Kidney (tissue), 14 donors: ENCODE measurements around the gene MED29. TPM values are rescaled to one million over a fixed set of nuclear protein-coding genes. Genes with fewer than 3 reads are reported as not detected.

Experiments used
- DNase-seq, 5 donors: peaks; one replicate each; pipeline ENCODE4 v3.0.0-alpha.2; 2013 to 2020
- FAIRE-seq: peaks from 2 replicates; lab custom pipeline; 2012; peaks lifted over from hg19 to GRCh38; lab: Jason Lieb, UNC
- H3K27ac ChIP-seq, 2 donors: one replicate each; pipeline ENCODE4 v1.7.0; 2013; ENCODE audit warnings: low read depth in 2 of 2, low read length in 2 of 2, inconsistent platforms in 1 of 2
- H3K27me3 ChIP-seq: one replicate; pipeline ENCODE4 v1.7.1; 2013; ENCODE audit warnings: low read length, inconsistent platforms; ENCODE audit not compliant: control insufficient read depth, insufficient read depth
- H3K36me3 ChIP-seq, 3 donors: one replicate each; pipeline versions ENCODE4 v1.7.0 to v1.7.1; 2013; ENCODE audit warnings: low read length in 3 of 3, control low read depth in 1 of 3, inconsistent platforms in 1 of 3; ENCODE audit not compliant: insufficient read depth in 3 of 3, control insufficient read depth in 2 of 3
- H3K4me1 ChIP-seq, 3 donors: one replicate each; pipeline versions ENCODE4 v1.7.0 to v1.7.1; 2013; ENCODE audit warnings: low read length in 3 of 3, inconsistent platforms in 1 of 3, low read depth in 1 of 3; ENCODE audit not compliant: control insufficient read depth in 2 of 3, insufficient read depth in 2 of 3
- H3K4me3 ChIP-seq, 3 donors: one replicate each; pipeline versions ENCODE4 v1.7.0 to v1.8.1; 2013; ENCODE audit warnings: low read length in 3 of 3, control low read depth in 1 of 3, inconsistent platforms in 1 of 3
- H3K9ac ChIP-seq, 3 donors: one replicate each; pipeline versions ENCODE4 v1.7.0 to v1.7.1; 2013; ENCODE audit warnings: low read length in 3 of 3, control low read depth in 1 of 3, inconsistent platforms in 1 of 3
- H3K9me3 ChIP-seq, 3 donors: one replicate each; pipeline versions ENCODE4 v1.7.0 to v1.7.1; 2013; ENCODE audit warnings: low read length in 3 of 3, control low read depth in 1 of 3, inconsistent platforms in 1 of 3; ENCODE audit not compliant: control insufficient read depth in 2 of 3, insufficient read depth in 1 of 3
- CTCF ChIP-seq: IDR thresholded peaks from 3 replicates; pipeline ENCODE4 v1.5.1; 2012; ENCODE audit warnings: mild to moderate bottlenecking, moderate library complexity, borderline replicate concordance; ENCODE audit not compliant: insufficient read depth; ENCODE audit errors: extremely low read depth
- intact Hi-C: fragments of 100-400 bp; cut with DNase I; formaldehyde crosslinking; loops from one replicate; pipeline ENCODE4 v1.11.1; 2022
- polyA plus RNA-seq: library from polyadenylated mRNA; stranded (reverse); fragments of 350-450 nt; fragmentation: Illumina TruSeq; extraction: RNeasy Lipid Tissue Mini Kit (QIAGEN cat#74804); gene quantifications from one replicate; pipeline ENCODE4 v1.2.3, GENCODE V29; 2014; ENCODE audit warnings: low read depth, low replicate concordance; ENCODE audit not compliant: insufficient read depth
- total RNA-seq: library from RNA; stranded (reverse); fragmentation: NEBNext Ultra II Directional; extraction: Animal tissue kit (Norgen Biotek cat#: 25700); gene quantifications from one replicate; pipeline ENCODE4 v1.2.1, GENCODE V29; 2021
- donor health status: control.
- donor health status: control.
- donor health status: control.
- donor health status: control.
- donor health status: control.
- donor health status: DM: yes; HTN: yes; CAD: no.
- donor health status: Normal renal cell carcinoma (clear cell type).

MED29 gene
- total and polyA plus RNA-seq, 2 donors from 2014 or later, result 32.4 to 50.4 TPM

GRCh38 chr19:39349326-39349725 is 41.9 kb upstream of the MED29 start:
- FAIRE-seq (no peak), DNase-seq (no peak)
- Histone ChIP-seq H3K27me3 (no peaks in the 10 kb centered on the region), H3K9me3 (no peaks in the 10 kb centered on the region), H3K4me3 (no peak overlapping the region), H3K27ac (no peak overlapping the region), H3K4me1 (no peaks in the 10 kb centered on the region), H3K9ac (no peak overlapping the region), H3K36me3 (peaks cover 0 to 10% (median 4%) of the 10 kb centered on the region in 3 donors)
- TF ChIP-seq CTCF, result no peak
- intact Hi-C loops, result no loop called here

GRCh38 chr19:39350156-39350555 is 41.0 kb upstream of the MED29 start:
- FAIRE-seq (no peak), DNase-seq (no peak)
- peaks cover 0 to 12% (median 6%) of the 10 kb centered on the region in 3 donors for H3K36me3 ChIP-seq
- TF ChIP-seq CTCF, result no peak
- intact Hi-C loops, result no loop called here
- no peak overlapping the region for H3K9ac ChIP-seq
- H3K4me1 ChIP-seq, result no peaks in the 10 kb centered on the region
- no peaks in the 10 kb centered on the region for H3K9me3 ChIP-seq
- no peaks in the 10 kb centered on the region for H3K27me3 ChIP-seq
- H3K4me3 ChIP-seq, result no peak overlapping the region
- H3K27ac ChIP-seq, result no peak overlapping the region

GRCh38 chr19:39351537-39352064 is 39.6 kb upstream of the MED29 start:
- TF ChIP-seq CTCF, result peak; percentile 2
- H3K4me1 ChIP-seq, result no peaks in the 10 kb centered on the region
- H3K9ac ChIP-seq, result no peak overlapping the region
- H3K27ac ChIP-seq, result no peak overlapping the region
- peak in 1 of 5 donors; percentile 5 for DNase-seq
- no peak overlapping the region for H3K4me3 ChIP-seq
- no peaks in the 10 kb centered on the region for H3K27me3 ChIP-seq
- H3K36me3 ChIP-seq, result peaks cover 0 to 21% (median 20%) of the 10 kb centered on the region in 3 donors
- no peak for FAIRE-seq
- H3K9me3 ChIP-seq, result no peaks in the 10 kb centered on the region
- intact Hi-C loops, result no loop called here
